ENCODE measurements around the gene SHKBP1. TPM values are rescaled to one million over a fixed set of nuclear protein-coding genes. Genes with fewer than 3 reads are reported as not detected.

The SHKBP1 gene
- polyA plus RNA-seq, 1 donor from 2014 or later: 3.8 TPM

DNA sequence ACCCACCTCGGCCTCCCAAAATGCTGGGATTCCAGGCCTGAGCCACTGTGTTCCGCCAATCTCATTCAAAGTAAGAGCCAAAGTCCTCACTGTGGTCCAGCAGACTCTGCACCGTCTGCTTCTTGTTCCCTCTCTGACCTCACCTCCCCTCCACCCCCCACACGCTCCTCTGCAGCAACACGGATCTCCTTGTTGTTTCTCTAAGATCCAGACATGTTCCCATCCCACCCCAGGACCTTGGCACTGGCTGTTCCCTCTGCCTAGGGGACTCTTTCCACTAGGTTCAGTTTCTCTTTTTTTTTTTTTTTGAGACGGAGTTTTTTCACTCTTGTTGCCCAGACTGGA, 62.9 kb downstream of the SHKBP1 start:
- Histone ChIP-seq H3K4me3 (ENCODE audit: low read length) (no peak overlapping the region), H3K36me3 (ENCODE audit: insufficient read depth, low read length) (no peaks in the 10 kb centered on the region), H3K9me3 (ENCODE audit: low read length) (no peaks in the 10 kb centered on the region), H2AFZ (ENCODE audit: low read depth, low read length) (no peak overlapping the region), H3K9ac (ENCODE audit: low read length) (no peak overlapping the region), H3F3A (ENCODE audit: insufficient read depth, low read length, poor library complexity, severe bottlenecking) (no peaks in the 10 kb centered on the region), H3K27ac (ENCODE audit: low read length) (no peak overlapping the region), H3K27me3 (ENCODE audit: insufficient read depth, low read depth, low read length) (no peaks in the 10 kb centered on the region), H3K4me2 (ENCODE audit: low read length) (no peak overlapping the region), H4K20me1 (ENCODE audit: insufficient read depth) (no peaks in the 10 kb centered on the region), H3K79me2 (replicated peaks; ENCODE audit: insufficient read depth, low read length) (no peaks in the 10 kb centered on the region), H3K9me2 (ENCODE audit: insufficient read depth, low read length) (no peaks in the 10 kb centered on the region)
- TF ChIP-seq EP300 (conservative IDR thresholded peaks at IDR 0.05; ENCODE audit: poor library complexity, severe bottlenecking): no peak
- TF ChIP-seq, protein P1, sequence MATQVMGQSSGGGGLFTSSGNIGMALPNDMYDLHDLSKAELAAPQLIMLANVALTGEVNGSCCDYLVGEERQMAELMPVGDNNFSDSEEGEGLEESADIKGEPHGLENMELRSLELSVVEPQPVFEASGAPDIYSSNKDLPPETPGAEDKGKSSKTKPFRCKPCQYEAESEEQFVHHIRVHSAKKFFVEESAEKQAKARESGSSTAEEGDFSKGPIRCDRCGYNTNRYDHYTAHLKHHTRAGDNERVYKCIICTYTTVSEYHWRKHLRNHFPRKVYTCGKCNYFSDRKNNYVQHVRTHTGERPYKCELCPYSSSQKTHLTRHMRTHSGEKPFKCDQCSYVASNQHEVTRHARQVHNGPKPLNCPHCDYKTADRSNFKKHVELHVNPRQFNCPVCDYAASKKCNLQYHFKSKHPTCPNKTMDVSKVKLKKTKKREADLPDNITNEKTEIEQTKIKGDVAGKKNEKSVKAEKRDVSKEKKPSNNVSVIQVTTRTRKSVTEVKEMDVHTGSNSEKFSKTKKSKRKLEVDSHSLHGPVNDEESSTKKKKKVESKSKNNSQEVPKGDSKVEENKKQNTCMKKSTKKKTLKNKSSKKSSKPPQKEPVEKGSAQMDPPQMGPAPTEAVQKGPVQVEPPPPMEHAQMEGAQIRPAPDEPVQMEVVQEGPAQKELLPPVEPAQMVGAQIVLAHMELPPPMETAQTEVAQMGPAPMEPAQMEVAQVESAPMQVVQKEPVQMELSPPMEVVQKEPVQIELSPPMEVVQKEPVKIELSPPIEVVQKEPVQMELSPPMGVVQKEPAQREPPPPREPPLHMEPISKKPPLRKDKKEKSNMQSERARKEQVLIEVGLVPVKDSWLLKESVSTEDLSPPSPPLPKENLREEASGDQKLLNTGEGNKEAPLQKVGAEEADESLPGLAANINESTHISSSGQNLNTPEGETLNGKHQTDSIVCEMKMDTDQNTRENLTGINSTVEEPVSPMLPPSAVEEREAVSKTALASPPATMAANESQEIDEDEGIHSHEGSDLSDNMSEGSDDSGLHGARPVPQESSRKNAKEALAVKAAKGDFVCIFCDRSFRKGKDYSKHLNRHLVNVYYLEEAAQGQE (IDR thresholded peaks at IDR 0.05; ENCODE audit: borderline replicate concordance): no peak
- no peak for TF ChIP-seq RAD21 (conservative IDR thresholded peaks at IDR 0.05)
- TF ChIP-seq, protein P2, sequence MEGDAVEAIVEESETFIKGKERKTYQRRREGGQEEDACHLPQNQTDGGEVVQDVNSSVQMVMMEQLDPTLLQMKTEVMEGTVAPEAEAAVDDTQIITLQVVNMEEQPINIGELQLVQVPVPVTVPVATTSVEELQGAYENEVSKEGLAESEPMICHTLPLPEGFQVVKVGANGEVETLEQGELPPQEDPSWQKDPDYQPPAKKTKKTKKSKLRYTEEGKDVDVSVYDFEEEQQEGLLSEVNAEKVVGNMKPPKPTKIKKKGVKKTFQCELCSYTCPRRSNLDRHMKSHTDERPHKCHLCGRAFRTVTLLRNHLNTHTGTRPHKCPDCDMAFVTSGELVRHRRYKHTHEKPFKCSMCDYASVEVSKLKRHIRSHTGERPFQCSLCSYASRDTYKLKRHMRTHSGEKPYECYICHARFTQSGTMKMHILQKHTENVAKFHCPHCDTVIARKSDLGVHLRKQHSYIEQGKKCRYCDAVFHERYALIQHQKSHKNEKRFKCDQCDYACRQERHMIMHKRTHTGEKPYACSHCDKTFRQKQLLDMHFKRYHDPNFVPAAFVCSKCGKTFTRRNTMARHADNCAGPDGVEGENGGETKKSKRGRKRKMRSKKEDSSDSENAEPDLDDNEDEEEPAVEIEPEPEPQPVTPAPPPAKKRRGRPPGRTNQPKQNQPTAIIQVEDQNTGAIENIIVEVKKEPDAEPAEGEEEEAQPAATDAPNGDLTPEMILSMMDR (IDR thresholded peaks at IDR 0.05; ENCODE audit: poor library complexity, severe bottlenecking): no peak
- TF ChIP-seq EZH2 (IDR thresholded peaks at IDR 0.05; ENCODE audit: borderline replicate concordance, insufficient read depth, low read length, poor library complexity, severe bottlenecking): no peak
- no peak for TF ChIP-seq SMC3 (conservative IDR thresholded peaks at IDR 0.05; ENCODE audit: poor library complexity)
- no peak for TF ChIP-seq TAF1 (IDR thresholded peaks at IDR 0.05; ENCODE audit: low read depth)
- TF ChIP-seq MXI1 (conservative IDR thresholded peaks at IDR 0.05; ENCODE audit: poor library complexity, severe bottlenecking): no peak
- TF ChIP-seq POLR2AphosphoS5 (IDR thresholded peaks at IDR 0.05): no peak

DNA sequence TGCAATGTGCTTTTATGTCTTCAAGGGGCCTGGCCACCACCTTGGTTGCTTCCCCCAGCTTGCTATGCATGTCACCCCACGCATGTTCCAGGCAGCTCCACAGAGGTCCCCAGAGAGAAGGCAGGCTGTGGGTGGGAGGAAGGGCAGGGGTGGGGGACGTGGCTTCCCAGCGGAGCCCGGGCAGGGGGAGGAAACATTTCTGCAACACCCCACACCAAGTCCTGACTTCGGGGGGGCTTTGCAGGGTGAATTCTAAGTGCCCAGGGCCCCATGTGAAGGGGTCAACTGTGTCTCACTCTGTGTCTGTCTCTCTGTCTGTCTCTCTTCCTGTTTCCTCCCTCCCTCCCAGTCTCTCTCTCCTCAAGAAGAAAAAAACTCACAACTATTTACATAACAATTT, 64.1 kb downstream of the SHKBP1 start:
- no peak overlapping the region for H3K27ac ChIP-seq (ENCODE audit: low read length)
- H3K9ac ChIP-seq (ENCODE audit: low read length): no peak overlapping the region
- H3K36me3 ChIP-seq (ENCODE audit: insufficient read depth, low read length): no peaks in the 10 kb centered on the region
- no peaks in the 10 kb centered on the region for H3K9me3 ChIP-seq (ENCODE audit: low read length)
- no peaks in the 10 kb centered on the region for H4K20me1 ChIP-seq (ENCODE audit: insufficient read depth)
- H3K79me2 ChIP-seq (replicated peaks; ENCODE audit: insufficient read depth, low read length): no peaks in the 10 kb centered on the region
- H3K4me2 ChIP-seq (ENCODE audit: low read length): no peak overlapping the region
- no peak for TF ChIP-seq TAF1 (IDR thresholded peaks at IDR 0.05; ENCODE audit: low read depth)
- TF ChIP-seq EZH2 (IDR thresholded peaks at IDR 0.05; ENCODE audit: borderline replicate concordance, insufficient read depth, low read length, poor library complexity, severe bottlenecking): no peak
- TF ChIP-seq, protein P2 (IDR thresholded peaks at IDR 0.05; ENCODE audit: poor library complexity, severe bottlenecking): no peak
- no peak for TF ChIP-seq SMC3 (conservative IDR thresholded peaks at IDR 0.05; ENCODE audit: poor library complexity)
- no peak for TF ChIP-seq MXI1 (conservative IDR thresholded peaks at IDR 0.05; ENCODE audit: poor library complexity, severe bottlenecking)
- TF ChIP-seq EP300 (conservative IDR thresholded peaks at IDR 0.05; ENCODE audit: poor library complexity, severe bottlenecking): no peak
- H3F3A ChIP-seq (ENCODE audit: insufficient read depth, low read length, poor library complexity, severe bottlenecking): no peaks in the 10 kb centered on the region
- H3K27me3 ChIP-seq (ENCODE audit: insufficient read depth, low read depth, low read length): no peaks in the 10 kb centered on the region
- H2AFZ ChIP-seq (ENCODE audit: low read depth, low read length): no peak overlapping the region
- H3K4me3 ChIP-seq (ENCODE audit: low read length): no peak overlapping the region
- no peaks in the 10 kb centered on the region for H3K9me2 ChIP-seq (ENCODE audit: insufficient read depth, low read length)

Other genes starting within 250 kb of the SHKBP1 start
- 14.3 and 22.8 TPM in 2 replicates for gene C19orf47, start 228.5 kb upstream of the SHKBP1 start, polyA plus RNA-seq
- 426 and 454 TPM in 2 replicates for gene PLD3, start 228.2 kb upstream of the SHKBP1 start, polyA plus RNA-seq
- not detected in 2 replicates for gene HIPK4, start 186.7 kb upstream of the SHKBP1 start, polyA plus RNA-seq
- 0.20 and 0.36 TPM in 2 replicates for gene PRX, start 163.5 kb upstream of the SHKBP1 start, polyA plus RNA-seq
- 3.3 and 5.1 TPM in 2 replicates for gene SERTAD1, start 150.9 kb upstream of the SHKBP1 start, polyA plus RNA-seq
- gene SERTAD3, start 132.5 kb upstream of the SHKBP1 start, polyA plus RNA-seq: 7.6 and 9.0 TPM in 2 replicates
- 5.0 and 9.9 TPM in 2 replicates for gene BLVRB, start 111.1 kb upstream of the SHKBP1 start, polyA plus RNA-seq
- gene SPTBN4, start 109.9 kb upstream of the SHKBP1 start, polyA plus RNA-seq: 10.4 and 12.7 TPM in 2 replicates
- gene LTBP4, start 24.5 kb downstream of the SHKBP1 start, polyA plus RNA-seq: 55.6 and 59.7 TPM in 2 replicates
- 20.5 and 27.7 TPM in 2 replicates for gene NUMBL, start 113.8 kb downstream of the SHKBP1 start, polyA plus RNA-seq
- 83.2 and 95.3 TPM in 2 replicates for gene COQ8B, start 140.0 kb downstream of the SHKBP1 start, polyA plus RNA-seq
- gene ITPKC, start 140.2 kb downstream of the SHKBP1 start, polyA plus RNA-seq: 14.9 and 16.8 TPM in 2 replicates
- gene ACTMAP, start 173.6 kb downstream of the SHKBP1 start, polyA plus RNA-seq: 1.0 TPM in 1 of 2 replicates, not detected in the other
- gene SNRPA, start 174.3 kb downstream of the SHKBP1 start, polyA plus RNA-seq: 29.9 and 37.9 TPM in 2 replicates
- gene MIA, start 198.6 kb downstream of the SHKBP1 start, polyA plus RNA-seq: 1.8 and 4.0 TPM in 2 replicates
- gene RAB4B, start 201.4 kb downstream of the SHKBP1 start, polyA plus RNA-seq: 66.0 and 76.2 TPM in 2 replicates
- 110 and 112 TPM in 2 replicates for gene EGLN2, start 222.3 kb downstream of the SHKBP1 start, polyA plus RNA-seq